ENCODE results near the gene KPNB1.

KPNB1 gene

DNA sequence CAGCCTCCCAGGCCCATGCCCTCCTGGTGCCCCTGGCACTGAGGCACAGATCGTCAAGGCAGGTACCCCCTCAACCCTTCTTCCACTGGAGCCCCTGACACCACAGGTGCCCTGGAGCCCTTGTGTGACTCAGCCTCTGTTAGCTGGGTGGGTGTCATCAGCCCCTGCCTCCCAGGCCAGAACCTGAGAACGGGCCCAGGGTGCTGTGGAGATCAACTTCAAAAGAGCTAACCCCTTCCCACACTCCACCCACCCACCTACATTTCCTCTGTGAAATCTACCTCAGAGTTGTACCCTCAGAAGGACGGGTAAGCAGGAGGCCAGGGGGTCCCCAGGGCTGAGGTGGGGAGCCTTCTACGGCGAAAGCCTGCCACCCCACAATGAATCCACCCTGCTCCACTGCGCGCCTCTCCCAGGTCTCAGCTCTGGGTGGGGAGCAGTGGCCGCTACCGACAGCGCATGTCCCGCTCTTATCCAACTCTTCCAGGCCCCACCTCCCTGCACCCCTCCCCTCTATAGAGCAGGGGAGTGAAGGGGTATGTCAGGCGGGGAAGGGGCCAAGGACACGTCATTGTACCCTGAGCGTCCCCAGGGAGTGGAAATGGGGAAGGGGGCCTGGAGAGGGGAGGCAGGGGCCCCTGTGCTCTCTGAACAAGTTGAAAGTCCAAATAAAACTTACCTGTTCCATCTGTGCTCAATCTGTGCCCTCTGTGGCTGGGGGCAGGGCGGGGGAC lies 61.8 kb downstream of the KPNB1 start:
- DNase-seq (ENCODE audit: low spot score), result no peak

DNA sequence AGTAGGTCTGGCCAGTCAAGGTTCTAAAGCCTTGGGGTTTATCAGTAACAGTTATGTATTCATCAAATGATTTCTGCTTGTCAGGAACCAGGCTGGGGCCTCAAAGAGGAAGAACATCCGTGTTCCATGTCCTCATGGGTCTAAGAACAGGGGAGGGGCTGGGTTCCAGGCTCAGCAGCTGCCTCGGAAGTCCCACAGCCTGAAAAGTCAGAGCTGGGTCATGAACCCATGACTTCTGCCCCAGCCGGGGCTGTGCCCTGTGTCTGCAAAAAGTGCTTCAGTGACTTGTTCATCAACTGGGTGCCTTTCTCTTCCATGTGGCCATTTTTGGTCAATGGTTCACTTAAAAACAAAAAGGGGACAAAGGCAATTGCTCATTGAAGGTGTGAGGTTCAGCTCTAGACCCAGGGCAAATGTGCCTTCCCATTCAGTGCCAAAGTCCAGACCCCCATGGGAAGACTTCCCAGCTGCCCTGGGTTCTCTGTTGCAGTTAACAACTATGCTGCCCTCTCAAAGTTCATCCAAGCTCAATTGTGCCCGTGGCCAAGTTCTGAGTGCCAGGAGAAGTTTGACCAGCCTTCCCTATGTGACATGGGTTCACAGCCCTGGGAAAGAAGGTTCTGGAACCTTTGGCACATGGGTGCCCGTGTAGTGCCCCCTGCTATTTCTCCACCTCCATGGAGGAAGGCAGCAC lies 62.8 kb downstream of the KPNB1 start:
- DNase-seq (ENCODE audit: low spot score), result no peak

DNA sequence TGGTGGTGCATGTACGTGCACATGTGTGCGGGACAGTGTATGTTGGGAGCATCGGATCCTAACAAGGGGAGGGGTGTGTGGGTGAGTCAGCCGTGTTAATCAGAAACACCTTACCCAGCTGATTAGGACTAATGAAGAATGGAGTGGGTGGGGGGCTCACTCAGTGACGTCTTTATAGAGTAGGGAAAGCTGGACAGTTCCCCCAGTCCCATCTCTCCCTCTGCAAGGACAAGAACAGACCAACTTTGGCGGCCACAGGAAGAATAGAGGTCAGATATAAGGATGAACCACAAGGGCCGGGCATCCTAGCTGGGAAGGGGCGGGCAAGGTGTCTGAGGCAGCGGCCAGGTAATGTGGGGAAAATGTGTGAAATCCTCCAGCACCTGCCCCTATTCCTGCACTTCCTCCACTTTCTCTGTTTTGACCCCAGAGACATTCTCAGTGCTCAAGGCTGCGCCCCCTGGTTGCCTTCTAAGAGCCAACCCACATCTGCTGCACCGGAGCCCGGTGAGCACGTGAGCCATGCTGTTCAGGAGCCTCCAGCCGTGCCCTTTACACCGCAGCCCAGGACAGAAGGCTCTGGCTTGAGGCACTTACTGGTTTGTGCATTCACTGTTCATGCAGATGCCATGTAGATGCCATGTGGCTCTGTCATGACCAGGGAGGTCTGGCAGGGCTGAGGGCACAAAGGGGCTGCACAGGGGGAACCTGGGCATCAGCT lies 64.4 kb downstream of the KPNB1 start:
- DNase-seq (ENCODE audit: low spot score), result no peak

DNA sequence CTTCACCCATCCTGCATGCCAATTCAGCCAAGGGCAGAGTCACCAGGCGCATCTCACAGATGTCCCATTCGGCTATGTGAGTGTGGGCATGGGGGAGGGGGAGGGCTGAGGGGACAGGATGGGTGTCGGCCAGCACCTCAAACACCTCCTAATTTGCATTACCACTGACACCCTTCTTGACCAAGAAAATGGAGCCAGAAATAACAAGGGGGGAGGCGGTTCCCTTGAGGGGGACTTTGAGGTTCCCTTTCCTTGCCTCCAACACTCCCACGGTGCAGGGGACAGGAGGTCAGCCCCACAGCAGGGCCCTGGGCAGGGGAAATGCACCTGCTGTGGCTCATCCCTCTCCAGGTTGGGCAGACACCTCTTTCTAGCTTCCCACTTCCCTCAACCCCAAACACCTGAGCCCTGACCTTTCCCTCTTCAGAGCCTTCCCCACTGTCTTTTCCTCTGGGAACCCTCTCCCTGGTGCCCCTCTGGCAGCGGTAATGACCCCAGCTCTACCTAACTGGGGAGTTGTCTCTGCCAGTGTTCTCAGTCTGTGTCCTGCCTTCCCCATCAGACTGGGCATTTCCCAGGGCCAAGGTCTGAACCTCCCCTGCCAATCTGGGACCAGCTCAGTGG lies 65.2 kb downstream of the KPNB1 start:
- DNase-seq (ENCODE audit: low spot score), result no peak

DNA sequence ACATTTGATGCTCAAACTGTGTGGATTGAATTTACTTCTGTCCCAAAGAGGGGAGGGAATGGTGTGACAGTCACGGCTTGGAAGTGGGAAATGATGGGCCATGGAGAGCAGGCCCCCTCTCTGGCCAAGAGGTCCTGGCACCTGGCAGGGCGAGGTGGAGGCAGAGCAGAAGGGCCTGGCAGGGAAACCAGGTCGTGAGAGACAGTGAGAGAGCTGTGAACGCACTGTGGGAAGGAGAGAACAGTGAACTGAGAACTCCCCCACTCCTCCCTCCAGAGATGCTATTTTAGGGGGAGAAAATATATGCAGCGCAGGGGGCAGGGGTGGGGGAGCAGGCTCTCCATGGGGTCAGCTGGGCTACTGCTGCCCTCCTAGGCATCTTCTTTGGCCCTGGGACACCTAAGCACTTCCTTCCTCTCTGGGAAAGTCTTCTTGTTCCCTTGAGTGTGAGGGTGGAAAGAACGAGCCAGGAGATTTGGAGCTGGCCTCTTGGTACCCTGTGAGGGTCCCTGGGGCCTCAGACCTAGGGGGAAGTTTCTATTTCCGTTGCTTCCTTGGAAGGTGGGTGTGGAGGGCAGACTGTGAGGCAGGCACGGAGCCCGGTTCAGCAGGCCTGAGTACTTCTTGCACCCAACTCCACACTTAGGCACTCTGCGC lies 66.1 kb downstream of the KPNB1 start:
- no peak for DNase-seq (ENCODE audit: low spot score)

DNA sequence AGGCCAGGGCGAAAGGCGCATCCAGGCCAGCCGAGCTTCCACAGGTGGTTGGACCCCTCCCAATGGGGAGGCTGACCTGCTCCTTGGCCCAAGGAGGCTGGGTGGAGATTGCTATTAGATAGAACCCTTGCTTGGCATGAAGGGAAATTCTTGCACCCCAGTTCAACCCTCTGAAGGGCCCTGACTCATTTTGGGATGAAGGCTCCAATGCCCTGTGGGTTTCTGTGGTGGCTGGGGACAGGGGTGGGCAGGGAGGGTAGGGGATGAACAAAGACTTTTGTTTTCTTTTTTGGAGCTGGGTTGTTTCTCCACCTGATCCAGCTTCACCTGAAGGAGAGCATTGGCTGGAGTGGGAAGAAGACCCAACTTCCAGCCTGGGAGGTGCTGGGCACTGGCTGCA lies 66.7 kb downstream of the KPNB1 start:
- DNase-seq (ENCODE audit: low spot score), result no peak

DNA sequence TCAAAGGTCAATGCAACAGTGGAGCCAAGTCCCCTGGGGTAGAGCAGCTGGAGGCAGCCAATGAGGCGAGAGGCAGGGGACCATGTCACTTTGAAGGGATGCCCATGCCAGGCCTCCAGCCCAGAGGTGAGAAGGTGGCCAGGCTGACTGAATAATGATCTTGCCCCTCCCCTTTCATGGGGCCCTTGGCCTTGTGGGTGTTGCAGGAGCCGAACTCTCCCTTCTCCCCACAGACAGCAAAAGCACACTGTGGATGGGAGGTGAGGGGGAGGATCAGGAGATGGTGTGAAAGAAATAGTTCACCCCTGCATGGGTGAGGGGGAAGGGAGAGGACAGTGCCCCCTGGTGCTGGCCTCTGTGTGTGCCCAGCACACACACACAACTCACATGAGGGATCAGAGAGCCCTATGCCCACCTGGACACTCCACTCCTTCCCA lies 67.6 kb downstream of the KPNB1 start:
- DNase-seq (ENCODE audit: low spot score), result no peak

DNA sequence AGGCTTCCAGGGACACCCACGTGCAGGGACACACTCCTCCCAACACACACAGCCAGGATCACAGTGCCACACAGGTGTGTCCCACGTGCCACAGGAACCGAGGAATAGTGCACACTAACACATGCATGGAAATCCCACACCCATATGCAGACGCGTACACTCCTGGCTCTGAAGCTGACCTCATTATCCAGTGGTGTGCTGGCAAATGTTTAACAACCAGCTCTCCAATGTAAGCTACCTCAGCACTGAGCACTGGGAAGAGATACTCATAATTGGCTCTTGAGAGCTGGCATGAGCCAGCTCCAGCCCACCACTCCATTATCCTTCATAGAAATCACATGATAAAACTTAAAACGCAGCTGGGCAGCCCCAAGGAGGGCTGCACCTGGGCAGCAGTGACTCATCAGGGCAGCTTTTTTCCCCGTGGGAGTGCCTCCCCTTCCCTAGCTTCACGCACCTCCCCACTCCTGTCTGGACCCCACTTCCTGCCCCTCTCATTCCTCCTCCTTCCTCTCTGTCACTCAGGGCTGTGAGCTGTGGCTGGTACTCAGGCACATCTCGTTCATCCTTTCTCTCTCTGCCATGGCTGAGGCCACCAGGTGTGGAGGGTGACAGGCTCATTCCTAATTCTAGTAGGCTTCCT lies 68.4 kb downstream of the KPNB1 start:
- no peak for DNase-seq (ENCODE audit: low spot score)

DNA sequence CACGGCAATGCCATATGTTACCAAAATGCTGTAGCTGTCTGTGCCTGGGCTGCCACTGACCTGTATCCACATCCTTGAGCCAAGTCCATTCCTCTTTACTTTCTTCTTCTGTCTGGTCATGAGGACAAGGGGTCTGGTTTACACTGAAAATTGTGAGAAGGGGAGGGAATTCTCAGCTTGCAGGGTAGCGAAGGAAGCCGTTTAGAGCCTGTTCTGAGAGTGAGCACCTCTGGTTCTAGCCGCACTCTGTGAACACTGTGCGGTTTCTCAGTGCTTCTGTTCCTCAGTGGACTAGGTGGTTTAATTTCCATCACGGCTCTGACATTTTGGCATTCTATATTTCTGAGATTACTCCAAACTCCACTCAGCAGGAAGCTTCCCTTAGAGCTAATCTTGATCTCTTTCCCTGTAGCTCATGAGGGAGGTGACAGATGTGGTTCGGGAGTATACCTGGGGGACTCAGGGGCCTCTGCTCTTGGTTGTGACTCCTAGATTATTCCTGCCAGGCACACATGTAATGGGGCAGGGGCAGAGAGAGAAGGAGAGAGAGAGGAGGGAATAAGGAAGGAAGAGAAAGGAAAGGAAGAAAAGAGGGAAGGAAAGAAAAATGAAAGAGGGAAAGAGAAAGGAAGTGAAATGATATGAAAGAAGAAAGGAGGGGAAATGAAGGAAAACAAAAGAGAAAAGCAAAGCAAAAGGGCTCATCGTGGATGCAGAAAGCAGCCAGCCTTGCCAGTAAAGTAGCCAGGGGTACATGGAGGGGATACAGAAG lies 69.1 kb downstream of the KPNB1 start:
- no peak for DNase-seq (ENCODE audit: low spot score)

DNA sequence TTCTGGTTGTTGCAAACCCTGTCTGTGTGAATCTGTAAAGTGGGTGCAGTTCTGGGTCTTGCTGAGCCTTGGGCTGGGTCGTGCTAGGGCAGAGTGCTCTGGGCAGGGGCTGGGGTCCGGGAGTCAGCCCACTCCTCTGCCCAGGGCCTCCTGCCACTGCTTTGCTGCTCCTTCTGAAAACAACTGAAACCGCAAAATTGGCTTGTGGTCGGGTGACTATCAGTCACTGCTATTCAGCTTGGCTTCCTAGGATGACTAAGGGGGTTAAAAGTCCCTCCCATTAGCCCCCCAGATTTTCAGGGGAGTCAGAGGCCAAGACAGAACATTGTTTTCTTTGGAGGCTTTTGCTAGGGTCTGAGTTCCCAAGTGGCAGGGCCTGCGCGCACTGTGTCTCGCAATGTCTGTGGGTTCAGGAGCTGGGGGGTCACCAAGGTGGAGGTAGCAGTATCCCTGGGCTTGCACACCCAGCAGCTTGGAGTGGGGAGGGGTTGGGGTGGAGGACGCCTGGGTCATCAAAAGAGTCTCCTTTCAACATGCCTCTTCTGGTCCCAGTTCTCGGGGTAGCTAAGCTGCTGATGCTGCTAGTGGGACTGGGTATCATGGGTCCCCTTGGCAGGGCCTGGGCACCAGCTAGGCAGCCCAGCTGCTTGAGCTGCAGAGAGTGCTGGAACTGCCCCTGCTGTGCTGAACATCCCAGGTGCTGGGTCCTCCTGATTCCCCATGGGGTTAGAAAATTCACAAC lies 69.9 kb downstream of the KPNB1 start:
- DNase-seq (ENCODE audit: low spot score), result peak; percentile 58

DNA sequence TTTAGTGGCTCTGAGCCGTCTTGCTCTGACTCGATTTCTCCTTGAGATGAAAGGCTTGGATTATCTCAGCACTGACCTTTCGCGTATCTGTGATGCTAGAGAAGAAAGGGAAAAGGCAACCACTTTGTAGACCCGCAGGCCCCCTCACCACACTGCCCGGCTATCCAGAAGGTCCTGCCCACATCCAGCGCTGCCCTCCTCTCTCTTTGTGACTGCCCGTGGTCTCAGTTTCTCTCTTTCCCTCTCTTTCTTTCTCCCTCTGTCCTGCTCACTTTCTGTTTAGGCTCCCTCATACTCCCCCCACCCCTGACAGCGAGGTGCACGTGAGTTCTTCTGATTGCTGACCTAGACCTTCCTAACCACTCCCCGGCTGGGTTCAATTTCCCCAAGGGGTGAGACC lies 70.5 kb downstream of the KPNB1 start:
- no peak for DNase-seq (ENCODE audit: low spot score)

DNA sequence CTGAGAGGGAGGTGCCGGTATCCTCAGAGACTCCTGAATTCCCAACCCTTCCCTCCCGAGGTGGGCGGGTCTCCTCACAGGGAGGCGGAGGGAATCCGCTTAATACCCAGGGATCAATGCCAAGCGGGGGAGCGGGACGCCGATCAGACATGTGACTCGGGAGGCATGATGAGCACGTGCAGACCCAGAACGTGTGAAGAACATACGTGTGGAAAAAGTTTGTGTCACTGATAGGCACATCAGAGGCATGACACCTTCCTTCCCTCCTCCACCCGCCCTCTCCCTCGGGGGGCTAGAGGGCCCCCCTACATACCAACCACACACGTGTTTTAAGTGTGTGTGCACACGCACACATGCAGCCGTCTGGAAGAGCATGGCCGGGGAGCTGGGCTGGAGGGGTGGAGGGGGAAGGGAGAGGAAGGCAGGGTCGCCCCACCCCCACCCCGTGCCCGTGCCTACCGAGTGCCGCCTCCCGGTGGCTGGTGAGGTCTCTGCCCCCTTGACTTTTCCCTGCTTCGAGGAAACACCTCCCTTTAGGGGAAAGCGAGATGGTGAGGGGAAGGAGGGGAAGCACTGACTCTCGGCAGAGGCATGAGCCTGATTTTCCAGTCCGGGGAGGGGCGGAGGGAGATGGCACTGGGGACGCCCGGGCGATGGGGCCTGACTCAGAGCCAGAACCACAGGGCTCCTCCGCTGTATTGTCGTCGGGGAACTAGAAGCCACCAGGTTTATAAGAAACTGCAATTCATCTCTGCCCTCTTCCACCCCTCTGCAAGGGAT lies 71.2 kb downstream of the KPNB1 start:
- no peak for DNase-seq (ENCODE audit: low spot score)

DNA sequence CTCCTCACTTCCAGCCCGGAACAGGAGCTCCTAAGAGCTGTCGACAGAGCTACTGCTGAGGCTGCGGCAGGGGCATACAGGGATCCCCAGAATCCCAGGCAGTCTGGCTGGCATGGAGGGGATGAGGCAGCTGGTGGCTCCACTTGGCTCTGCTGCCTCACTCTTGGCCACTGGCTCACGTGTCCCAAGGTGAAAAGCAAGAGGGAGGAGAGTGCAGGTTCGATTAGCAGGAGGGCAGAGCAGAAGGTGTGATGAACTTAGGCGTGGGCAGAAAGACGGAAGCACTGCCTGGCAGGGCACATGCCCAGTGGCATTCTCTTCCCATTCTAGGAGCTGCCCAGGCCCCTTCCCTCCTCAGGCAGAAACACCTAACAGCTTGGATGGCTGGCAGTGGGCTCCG lies 72.0 kb downstream of the KPNB1 start:
- no peak for DNase-seq (ENCODE audit: low spot score)

DNA sequence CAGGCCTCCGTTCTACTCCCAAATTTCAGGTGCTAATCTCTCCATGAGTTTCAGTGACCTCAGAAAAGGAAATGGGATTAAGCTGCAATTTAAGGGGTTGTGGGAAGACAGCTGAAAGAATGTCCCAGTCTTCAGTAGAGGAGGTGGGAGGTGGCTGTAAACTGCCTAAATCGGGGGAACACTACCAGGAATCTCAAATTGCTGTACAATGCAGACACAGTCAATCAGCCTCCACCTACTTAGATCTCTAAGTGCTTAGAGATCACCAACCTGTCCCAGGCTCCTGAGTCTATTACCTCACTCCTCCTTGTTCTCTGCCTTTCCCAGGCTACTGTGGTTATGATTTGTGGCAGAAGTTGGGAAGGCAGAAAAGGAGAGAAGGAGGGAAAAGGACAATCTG lies 75.0 kb downstream of the KPNB1 start:
- no peak for DNase-seq (ENCODE audit: low spot score)

DNA sequence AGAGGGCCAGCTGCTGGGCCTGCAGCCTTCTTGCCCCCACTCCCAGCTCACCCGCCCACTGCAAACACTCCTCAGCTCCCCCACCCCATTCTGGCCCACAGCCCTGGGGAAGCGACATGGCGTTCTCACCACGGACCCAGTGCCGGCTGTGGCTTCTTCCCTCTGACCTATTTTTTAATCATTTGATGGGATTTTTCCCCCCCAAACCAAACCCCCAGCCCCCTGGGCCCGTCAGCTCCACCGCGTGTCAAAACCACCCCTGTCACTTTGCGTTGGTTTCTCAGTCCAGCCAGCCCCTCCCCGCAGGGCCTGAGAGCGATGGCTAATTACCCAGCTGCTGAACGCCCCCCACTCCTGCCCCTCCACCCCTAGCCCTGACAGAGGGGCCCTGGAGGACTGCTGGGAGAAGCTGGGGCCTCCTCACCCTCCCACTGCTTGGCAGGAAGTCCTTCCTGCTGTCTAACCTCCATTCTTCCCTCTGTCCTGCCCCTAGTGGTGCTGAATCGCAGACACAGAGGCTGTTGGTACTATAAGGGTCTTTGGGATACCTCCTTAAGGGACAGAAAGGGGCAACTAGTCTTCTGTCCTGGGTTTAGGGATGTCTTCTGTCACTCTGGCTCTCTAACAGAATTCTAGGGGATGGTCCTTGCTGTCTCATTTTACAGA lies 75.9 kb downstream of the KPNB1 start:
- DNase-seq (ENCODE audit: low spot score), result no peak

DNA sequence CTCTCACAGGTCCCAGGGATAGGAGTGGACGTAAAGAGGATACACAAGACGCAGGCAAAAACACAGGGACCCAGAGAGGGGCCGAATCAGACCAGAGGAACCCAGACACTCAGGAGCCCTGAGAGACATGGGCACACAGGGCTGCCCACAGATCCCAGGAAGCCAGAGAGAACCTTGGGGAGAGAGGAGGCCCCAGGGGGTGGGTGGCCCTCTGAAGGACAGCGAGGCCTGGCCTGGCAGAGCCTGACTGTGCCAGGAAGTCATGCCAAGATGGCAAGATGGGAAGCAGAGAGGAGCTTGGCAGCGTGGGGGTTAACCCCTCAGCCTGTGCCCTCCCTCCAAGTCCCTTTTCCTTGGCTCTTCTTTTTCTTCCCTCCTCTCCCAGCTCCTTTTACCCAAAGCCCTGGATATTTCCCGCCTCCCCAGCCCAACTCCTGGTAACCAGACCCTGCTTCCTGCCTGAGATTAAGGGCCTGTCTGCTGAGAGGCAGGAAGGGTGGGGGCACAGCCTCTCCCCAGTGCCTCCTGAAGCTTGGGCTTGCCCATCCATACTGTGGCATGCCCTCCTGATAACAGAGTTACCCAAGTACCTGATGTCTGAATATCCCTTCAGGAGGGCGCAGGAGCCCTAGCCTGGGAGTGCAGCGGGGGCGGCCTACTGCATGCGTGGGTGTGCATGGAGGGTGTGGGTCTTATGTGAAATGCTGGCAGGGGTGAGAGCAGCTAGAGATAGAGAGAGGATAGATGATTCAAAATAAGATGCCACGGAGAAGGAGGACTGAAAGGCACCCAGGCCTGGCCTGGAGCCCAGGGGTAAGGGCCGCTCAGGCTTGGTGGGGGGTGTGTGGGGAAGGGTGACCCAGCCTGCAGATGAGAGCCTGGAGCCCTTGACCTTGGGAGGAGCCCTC lies 77.3 kb downstream of the KPNB1 start:
- no peak for DNase-seq (ENCODE audit: low spot score)

DNA sequence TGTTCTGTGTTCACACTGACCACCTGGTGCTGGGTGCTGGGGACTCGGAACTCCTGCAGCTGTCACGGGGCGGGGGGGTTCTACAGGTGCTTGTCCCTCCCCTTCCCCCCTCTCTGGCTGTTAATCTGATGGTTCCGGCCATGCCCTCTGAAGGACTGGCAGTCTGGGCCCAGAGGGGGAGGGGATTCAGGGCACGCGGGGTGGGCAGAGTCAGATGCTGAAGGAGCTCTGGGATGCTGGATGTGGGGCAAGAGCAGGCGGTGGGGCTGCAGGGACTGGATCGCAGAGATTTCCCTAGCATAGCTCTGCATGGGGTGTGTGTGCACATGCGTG lies 78.0 kb downstream of the KPNB1 start:
- no peak for DNase-seq (ENCODE audit: low spot score)
